Gastroesophageal sphincter (tissue), 4 donors: ENCODE measurements around the gene MS4A4A. TPM values are rescaled to one million over a fixed set of nuclear protein-coding genes. Genes with fewer than 3 reads are reported as not detected.
"Not testable (repeated sequence)": the region's sequence is repeated elsewhere in the genome, so short reads cannot be mapped to it uniquely, and the experiment has no call there.

Source experiments
- ATAC-seq: fragments of 150-250 bp; one replicate; pipeline ENCODE4 v1.9.1; 2016; ENCODE audit warnings: mild to moderate bottlenecking, moderate library complexity
- H3K27ac ChIP-seq, 4 donors: fragments of 200-600 bp; sonication (generic) in 3 of 4; 1 replicate in 3 of 4; 2 replicates in 1 of 4; pipeline ENCODE4 v1.5.1; 2016 to 2019
- H3K27me3 ChIP-seq: fragments of 200-600 bp; sonication (generic); one replicate; pipeline ENCODE4 v1.5.1; 2019
- H3K36me3 ChIP-seq, 2 donors: fragments of 200-600 bp; sonication (generic); one replicate each; pipeline ENCODE4 v1.5.1; 2019; ENCODE audit warnings: control low read depth in 1 of 2
- H3K4me1 ChIP-seq, 3 donors: fragments of 200-600 bp; sonication (generic); 1 replicate in 2 of 3; 2 replicates in 1 of 3; pipeline ENCODE4 v1.5.1; 2016 to 2019; ENCODE audit warnings: control low read depth in 2 of 3
- H3K4me3 ChIP-seq, 2 donors: fragments of 200-600 bp; sonication (generic); one replicate each; pipeline ENCODE4 v1.5.1; 2019; ENCODE audit warnings: mild to moderate bottlenecking in 1 of 2, moderate library complexity in 1 of 2
- H3K9me3 ChIP-seq, 3 donors: fragments of 200-600 bp; sonication (generic); one replicate each; pipeline ENCODE4 v1.5.1; 2017 to 2019; ENCODE audit warnings: control low read depth in 2 of 3
- CTCF ChIP-seq, 4 experiments: fragments of 200-600 bp in 2 of 4; fragments of 450-650 bp in 2 of 4; sonication (generic) in 1 of 4; IDR thresholded peaks; one replicate each; pipeline ENCODE4 v1.5.1; 2017 to 2019; ENCODE audit warnings: antibody characterized with exemption in 4 of 4, mild to moderate bottlenecking in 2 of 4, moderate library complexity in 2 of 4
- EP300 ChIP-seq: sonication (generic); formaldehyde crosslinking; IDR thresholded peaks from one replicate; pipeline ENCODE4 v1.6.1; 2017; ENCODE audit warnings: antibody characterized with exemption, mild to moderate bottlenecking
- POLR2A ChIP-seq, 2 donors: fragments of 450-650 bp; IDR thresholded peaks; one replicate each; pipeline ENCODE4 v1.6.1; 2017; ENCODE audit warnings: antibody characterized with exemption in 2 of 2, mild to moderate bottlenecking in 2 of 2, moderate library complexity in 1 of 2
- POLR2AphosphoS5 ChIP-seq: sonication (generic); formaldehyde crosslinking; IDR thresholded peaks from one replicate; pipeline ENCODE4 v1.6.1; 2017; ENCODE audit warnings: antibody characterized with exemption
- WGBS, 2 donors: methylation state at CpG; one replicate each; pipeline ENCODE4 v1.1.5; 2018; ENCODE audit warnings: low coverage in 1 of 2; 5-methylcytosine and 5-hydroxymethylcytosine counted together
- total RNA-seq, 4 donors: library from RNA; depleted of rRNA; stranded (reverse); fragments of >200 nt; gene quantifications; one replicate each; pipeline ENCODE4 v1.1.0, GENCODE V29; 2016

Gene MS4A4A
- total RNA-seq, 4 donors from 2014 or later: 10.5 to 65.7 (median 25.8) TPM

- H3K27me3 ChIP-seq: no peaks in the 10 kb centered on the region
- whole genome bisulfite sequencing, 2 donors: 85 to 91% methylated on average over 3 of the region's 3 CpGs
- ATAC-seq: no peak
- H3K4me1 ChIP-seq: no peaks in the 10 kb centered on the region
- no peaks in the 10 kb centered on the region for H3K36me3 ChIP-seq
- H3K27ac ChIP-seq: no peak overlapping the region
- TF ChIP-seq CTCF (IDR thresholded peaks at IDR 0.05) (no peak), POLR2A (IDR thresholded peaks at IDR 0.05) (no peak), POLR2AphosphoS5 (no peak), EP300 (no peak)
- H3K9me3 ChIP-seq: no peaks in the 10 kb centered on the region
- no peak overlapping the region for H3K4me3 ChIP-seq
Measured at GRCh38 chr11:60301178-60301577, 20.7 kb downstream of the MS4A4A start.

GRCh38 chr11:60301884-60302283 lies 21.4 kb downstream of the MS4A4A start:
- 50 to 89% methylated on average over 1 to 3 of the region's 6 CpGs for WGBS, 2 donors
- H3K4me3 ChIP-seq: not testable (repeated sequence)

GRCh38 chr11:60303661-60304060 lies 23.2 kb downstream of the MS4A4A start:
- H3K4me3 ChIP-seq: no peak overlapping the region
- H3K9me3 ChIP-seq: no peaks in the 10 kb centered on the region
- H3K4me1 ChIP-seq: no peaks in the 10 kb centered on the region
- H3K27ac ChIP-seq: no peak overlapping the region
- WGBS, 2 donors: 80 to 82% methylated on average over 5 of the region's 5 CpGs
- ATAC-seq: no peak
- no peaks in the 10 kb centered on the region for H3K27me3 ChIP-seq
- TF ChIP-seq CTCF (IDR thresholded peaks at IDR 0.05) (no peak), POLR2AphosphoS5 (no peak), EP300 (no peak), POLR2A (IDR thresholded peaks at IDR 0.05) (no peak)
- no peaks in the 10 kb centered on the region for H3K36me3 ChIP-seq

More at GRCh38 chr11:60301884-60302283, 21.4 kb downstream of the MS4A4A start:
- not testable (repeated sequence) for ATAC-seq, H3K9me3 ChIP-seq, H3K36me3 ChIP-seq, H3K4me1 ChIP-seq, H3K27ac ChIP-seq, H3K27me3 ChIP-seq

GRCh38 chr11:60305906-60306619 lies 25.6 kb downstream of the MS4A4A start:
- H3K36me3 ChIP-seq: no peaks in the 10 kb centered on the region
- H3K27ac ChIP-seq: no peak overlapping the region
- no peaks in the 10 kb centered on the region for H3K9me3 ChIP-seq
- ATAC-seq: no peak
- H3K4me3 ChIP-seq: no peak overlapping the region
- H3K4me1 ChIP-seq: no peaks in the 10 kb centered on the region
- 75 to 84% methylated on average over 3 of the region's 3 CpGs for WGBS, 2 donors
- TF ChIP-seq CTCF (IDR thresholded peaks at IDR 0.05) (no peak), POLR2AphosphoS5 (no peak), EP300 (no peak), POLR2A (IDR thresholded peaks at IDR 0.05) (no peak)
- no peaks in the 10 kb centered on the region for H3K27me3 ChIP-seq

- no peak for ATAC-seq
- WGBS, 2 donors: 70 to 80% methylated on average over 2 of the region's 3 CpGs
- Histone ChIP-seq H3K4me1 (no peaks in the 10 kb centered on the region), H3K27ac (no peak overlapping the region), H3K27me3 (no peaks in the 10 kb centered on the region), H3K9me3 (no peaks in the 10 kb centered on the region), H3K36me3 (no peaks in the 10 kb centered on the region), H3K4me3 (no peak overlapping the region)
- TF ChIP-seq CTCF (IDR thresholded peaks at IDR 0.05) (no peak), POLR2A (IDR thresholded peaks at IDR 0.05) (no peak), POLR2AphosphoS5 (no peak)
Measured at GRCh38 chr11:60307507-60308195, 27.2 kb downstream of the MS4A4A start.
